Endothelial cell of umbilical vein (primary cell): ENCODE data around the gene GRIFIN. TPM values are rescaled to one million over a fixed set of nuclear protein-coding genes. Genes with fewer than 3 reads are reported as not detected.

Experiments used
- BruUV-seq: library from RNA; stranded (reverse); fragments of 400-500 nt; replicated peaks from 2 replicates; lab custom pipeline; 2021; lab: Mats Ljungman, UMichigan
- CTCF ChIA-PET: fragments of 300-600, 350-600 bp; sonication (Branson Sonifier 250); formaldehyde crosslinking; loops from one replicate; lab custom pipeline; 2021; ENCODE audit warnings: antibody characterized with exemption, inconsistent platforms; lab: Charles Lee
- POLR2A ChIA-PET: fragments of 300-600, 350-600 bp; sonication (Branson Sonifier 250); formaldehyde crosslinking; loops from one replicate; lab custom pipeline; 2021; ENCODE audit warnings: antibody characterized with exemption, inconsistent platforms; lab: Charles Lee
- DNase-seq: peaks from one replicate; pipeline ENCODE4 v3.0.0-alpha.2; 2011; ENCODE audit warnings: low read depth, low spot score
- FAIRE-seq: peaks from 2 replicates; lab custom pipeline; 2011; peaks lifted over from hg19 to GRCh38; lab: Jason Lieb, UNC
- H2AFZ ChIP-seq: 2 replicates; pipeline ENCODE4 v1.6.0; 2012; ENCODE audit warnings: low read depth, low read length, control low read depth, inconsistent platforms
- H3K27ac ChIP-seq: 2 replicates; pipeline ENCODE4 v1.5.1; 2011; ENCODE audit warnings: low read depth, mild to moderate bottlenecking, control low read depth, low read length, moderate library complexity; ENCODE audit not compliant: insufficient read depth
- H3K27me3 ChIP-seq, 2 experiments: 2 replicates each; pipeline versions ENCODE4 v1.6.0 to v1.6.1; 2011; ENCODE audit warnings: low read length in 2 of 2, mixed read lengths in 1 of 2; ENCODE audit not compliant: control insufficient read depth in 2 of 2, insufficient read depth in 2 of 2
- H3K36me3 ChIP-seq, 2 experiments: 2 replicates in 1 of 2; 3 replicates in 1 of 2; pipeline ENCODE4 v1.5.1; 2011; ENCODE audit warnings: low read length in 2 of 2, mild to moderate bottlenecking in 1 of 2, moderate library complexity in 1 of 2; ENCODE audit not compliant: control insufficient read depth in 2 of 2, insufficient read depth in 2 of 2; ENCODE audit errors: extremely low read depth in 1 of 2
- H3K4me1 ChIP-seq: 3 replicates; pipeline ENCODE4 v1.5.1; 2011; ENCODE audit warnings: mild to moderate bottlenecking, low read length; ENCODE audit not compliant: control insufficient read depth, insufficient read depth; ENCODE audit errors: extremely low read depth
- H3K4me2 ChIP-seq: 2 replicates; pipeline ENCODE4 v1.6.1; 2011; ENCODE audit warnings: low read length, control low read depth, mixed read lengths; ENCODE audit not compliant: insufficient read depth
- H3K4me3 ChIP-seq, 3 experiments: fragments of 200-600 bp in 1 of 3; sonication (generic), shearing (Covaris generic) in 1 of 3; replicated peaks in 1 of 3; 2 replicates each; pipeline ENCODE4 v1.5.1; 2011 to 2016; ENCODE audit warnings: control low read depth in 3 of 3, low read length in 3 of 3, mild to moderate bottlenecking in 2 of 3, inconsistent platforms in 1 of 3, low read depth in 1 of 3, moderate library complexity in 1 of 3; ENCODE audit not compliant: insufficient read depth in 1 of 3
- H3K79me2 ChIP-seq: 2 replicates; pipeline ENCODE4 v1.6.0; 2012; ENCODE audit warnings: low read length, inconsistent platforms; ENCODE audit not compliant: control insufficient read depth, insufficient read depth
- H3K9ac ChIP-seq: replicated peaks from 2 replicates; pipeline ENCODE3; 2011; ENCODE audit warnings: low read length, control low read depth; ENCODE audit not compliant: insufficient read depth; ENCODE audit errors: extremely low read depth
- H3K9me1 ChIP-seq: replicated peaks from 3 replicates; pipeline ENCODE4 v1.6.0; 2011; ENCODE audit warnings: mild to moderate bottlenecking, low read length; ENCODE audit not compliant: control insufficient read depth, insufficient read depth; ENCODE audit errors: extremely low read depth
- H3K9me3 ChIP-seq: replicated peaks from 2 replicates; pipeline ENCODE4 v1.5.1; 2012; ENCODE audit warnings: low read length, inconsistent platforms; ENCODE audit not compliant: control insufficient read depth, insufficient read depth
- H4K20me1 ChIP-seq: replicated peaks from 2 replicates; pipeline ENCODE3; 2011; ENCODE audit warnings: mild to moderate bottlenecking, low read length; ENCODE audit not compliant: control insufficient read depth, insufficient read depth; ENCODE audit errors: extremely low read depth
- CTCF ChIP-seq, 2 donors: IDR thresholded peaks; 1 replicate in 1 of 2; 2 replicates in 1 of 2; pipeline ENCODE4 v1.5.1; 2011; ENCODE audit warnings: low read length in 2 of 2, mild to moderate bottlenecking in 2 of 2, moderate library complexity in 2 of 2, control low read depth in 1 of 2, inconsistent platforms in 1 of 2, low read depth in 1 of 2; ENCODE audit not compliant: insufficient read depth in 1 of 2; ENCODE audit errors: extremely low read depth in 1 of 2
- EZH2 ChIP-seq: IDR thresholded peaks from 2 replicates; pipeline ENCODE4 v1.6.1; 2012; ENCODE audit warnings: borderline replicate concordance, low read depth, mild to moderate bottlenecking, moderate library complexity, low read length, inconsistent platforms; ENCODE audit not compliant: severe bottlenecking
- FOS ChIP-seq: IDR thresholded peaks from 2 replicates; pipeline ENCODE4 v1.6.1; 2011; ENCODE audit warnings: mild to moderate bottlenecking, low read length, moderate library complexity, borderline replicate concordance; ENCODE audit not compliant: insufficient read depth
- GATA2 ChIP-seq: IDR thresholded peaks from 2 replicates; pipeline ENCODE4 v1.7.0; 2011; ENCODE audit warnings: low read depth, mild to moderate bottlenecking, moderate library complexity, mixed read lengths, low read length; ENCODE audit not compliant: insufficient read length, insufficient read depth
- JUN ChIP-seq: IDR thresholded peaks from 2 replicates; pipeline ENCODE4 v1.6.1; 2011; ENCODE audit warnings: borderline replicate concordance, low read depth; ENCODE audit not compliant: insufficient read length, insufficient read depth
- MAX ChIP-seq: IDR thresholded peaks from 2 replicates; pipeline ENCODE4 v1.6.1; 2011; ENCODE audit not compliant: insufficient read depth, insufficient read length
- MYC ChIP-seq: IDR thresholded peaks from one replicate; pipeline ENCODE4 v1.6.1; 2011; ENCODE audit warnings: mild to moderate bottlenecking, low read depth, low read length
- POLR2A ChIP-seq: IDR thresholded peaks from 2 replicates; pipeline ENCODE4 v1.6.1; 2012; ENCODE audit warnings: low read depth, mild to moderate bottlenecking, control low read depth, low read length
- POLR2AphosphoS5 ChIP-seq: IDR thresholded peaks from 2 replicates; pipeline ENCODE4 v1.6.1; 2012; ENCODE audit warnings: low read depth, mild to moderate bottlenecking, control low read depth, low read length, moderate library complexity; ENCODE audit not compliant: insufficient read depth
- dilution Hi-C: fragments of 300-500 bp; cut with MboI; formaldehyde crosslinking; loops from one replicate; pipeline ENCODE4 v1.15.0; 2019; ENCODE audit warnings: low sequenced_read_pairs; ENCODE audit not compliant: extremely low pct_ligation_motif_present
- intact Hi-C: fragments of 100-400 bp; cut with micrococcal nuclease; formaldehyde crosslinking; loops from one replicate; pipeline ENCODE4 v1.10.0; 2022
- polyA plus RNA-seq, 4 experiments: library from polyadenylated mRNA; depleted of rRNA in 3 of 4; stranded (reverse) in 3 of 4; unstranded in 1 of 4; fragments of >200 nt; gene quantifications; 2 replicates each; pipeline versions ENCODE4 v1.2.1 to v1.2.3, GENCODE V29; 2011 to 2012; ENCODE audit warnings: missing spikeins in 1 of 4
- total RNA-seq: library from RNA; stranded (reverse); gene quantifications from 2 replicates; pipeline ENCODE4 v1.2.3, GENCODE V29; 2021

Gene GRIFIN
- total and polyA plus RNA-seq, 2 donors (not counting 3 experiments of a cell fraction or from before 2014, with no cell fraction given), result not detected

DNA sequence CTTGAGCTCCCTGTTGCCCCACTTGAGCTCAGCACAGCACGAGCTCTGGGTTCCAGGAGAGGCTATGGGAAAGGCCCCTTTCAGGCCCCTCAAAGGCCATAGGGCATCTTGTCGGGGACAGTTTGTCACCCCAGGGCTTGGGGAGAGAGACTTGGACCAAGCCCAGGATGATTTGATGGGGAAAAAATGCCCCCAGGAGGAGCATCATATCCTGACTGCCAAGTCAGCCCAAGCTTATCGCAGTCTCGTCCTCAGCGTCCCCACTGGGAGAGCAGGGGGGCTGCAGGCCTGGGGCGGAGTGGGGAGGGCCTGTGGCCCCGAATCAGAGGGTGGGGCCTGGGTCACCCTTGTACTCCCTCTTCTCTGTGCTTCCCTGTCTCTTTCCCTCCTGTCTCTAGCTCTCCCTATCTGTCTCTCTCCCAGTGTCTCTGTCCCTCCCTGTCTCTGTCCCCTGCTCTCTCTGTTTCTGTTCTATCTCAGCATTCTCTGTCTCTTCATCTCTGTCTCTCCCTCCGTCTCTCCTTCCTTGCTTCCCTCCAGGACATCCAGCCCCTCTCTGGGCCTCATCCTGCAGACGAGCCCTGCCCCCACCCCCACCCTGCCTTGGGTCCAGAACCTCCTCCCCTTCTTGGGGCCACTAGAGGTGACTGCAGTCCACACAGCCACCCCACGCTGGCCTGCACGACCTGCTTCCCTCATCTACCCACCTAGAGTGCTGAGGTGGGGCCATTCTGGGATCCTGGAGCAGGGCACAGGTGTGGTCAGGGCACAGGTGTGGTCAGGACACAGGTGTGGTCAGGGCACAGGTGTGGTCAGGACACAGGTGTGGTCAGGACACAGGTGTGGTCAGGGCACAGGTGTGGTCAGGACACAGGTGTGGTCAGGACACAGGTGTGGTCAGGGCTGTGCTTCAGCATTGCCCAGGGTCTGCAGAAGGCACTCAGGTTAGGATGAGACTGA lies 17.3 kb upstream of the GRIFIN start:
- ChIA-PET POLR2A (no interaction called here), CTCF (interaction anchor here (0.6 to 1.5 kb wide), 7 partner anchors 8 to 188 kb away, joined by 3 to 8 read pairs (median 4); partner anchors contain the start of gene BRAT1)
- dilution Hi-C loops, result no loop called here
- intact Hi-C loops, result no loop called here
- Histone ChIP-seq H3K36me3 (no peaks in the 10 kb centered on the region), H3K4me2 (no peak overlapping the region), H3K27me3 (no peaks in the 10 kb centered on the region), H3K9me1 (no peaks in the 10 kb centered on the region), H3K9ac (no peak overlapping the region), H3K27ac (no peak overlapping the region), H3K9me3 (no peaks in the 10 kb centered on the region), H3K4me1 (no peaks in the 10 kb centered on the region), H4K20me1 (no peaks in the 10 kb centered on the region), H3K79me2 (no peaks in the 10 kb centered on the region), H2AFZ (no peak overlapping the region), H3K4me3 (no peak overlapping the region)
- DNase-seq, result no peak
- TF ChIP-seq MAX (no peak), FOS (no peak)
- no TSS peak for BruUV-seq
- FAIRE-seq, result no peak

GRCh38 chr7:2492038-2492437 lies 15.8 kb upstream of the GRIFIN start:
- TF ChIP-seq MAX (no peak), EZH2 (no peak), POLR2A (no peak), FOS (no peak), JUN (no peak), CTCF (IDR thresholded peaks at IDR 0.05; ENCODE audit: extremely low read depth in 1 of 2, insufficient read depth in 1 of 2, low read depth in 1 of 2, low read length in 2 of 2) (no peak), GATA2 (no peak), POLR2AphosphoS5 (no peak), MYC (no peak)
- H3K4me1 ChIP-seq, result no peaks in the 10 kb centered on the region
- no peaks in the 10 kb centered on the region for H3K79me2 ChIP-seq
- no peaks in the 10 kb centered on the region for H3K27me3 ChIP-seq
- H3K27ac ChIP-seq, result no peak overlapping the region
- no peak overlapping the region for H3K4me2 ChIP-seq
- DNase-seq, result no peak
- dilution Hi-C loops, result no loop called here
- H2AFZ ChIP-seq, result no peak overlapping the region
- ChIA-PET CTCF (interaction anchor here (1.5 kb wide), 1 partner anchor 10 kb away, joined by 4 read pairs; no protein-coding TSS in a partner anchor), POLR2A (no interaction called here)
- no peak for FAIRE-seq
- H3K9ac ChIP-seq, result no peak overlapping the region
- no peaks in the 10 kb centered on the region for H3K36me3 ChIP-seq
- H3K4me3 ChIP-seq, result no peak overlapping the region
- intact Hi-C loops, result no loop called here
- H3K9me3 ChIP-seq, result no peaks in the 10 kb centered on the region
- no TSS peak for BruUV-seq
- H4K20me1 ChIP-seq, result no peaks in the 10 kb centered on the region
- no peaks in the 10 kb centered on the region for H3K9me1 ChIP-seq
